Gastroesophageal sphincter (tissue), 4 donors: ENCODE data around the gene RNF8. TPM values are rescaled to one million over a fixed set of nuclear protein-coding genes. Genes with fewer than 3 reads are reported as not detected.

Experiments used
- ATAC-seq: fragments of 150-250 bp; one replicate; pipeline ENCODE4 v1.9.1; 2016; ENCODE audit warnings: mild to moderate bottlenecking, moderate library complexity
- H3K27ac ChIP-seq, 4 donors: fragments of 200-600 bp; sonication (generic) in 3 of 4; 1 replicate in 3 of 4; 2 replicates in 1 of 4; pipeline ENCODE4 v1.5.1; 2016 to 2019
- H3K27me3 ChIP-seq: fragments of 200-600 bp; sonication (generic); one replicate; pipeline ENCODE4 v1.5.1; 2019
- H3K36me3 ChIP-seq, 2 donors: fragments of 200-600 bp; sonication (generic); one replicate each; pipeline ENCODE4 v1.5.1; 2019; ENCODE audit warnings: control low read depth in 1 of 2
- H3K4me1 ChIP-seq, 3 donors: fragments of 200-600 bp; sonication (generic); 1 replicate in 2 of 3; 2 replicates in 1 of 3; pipeline ENCODE4 v1.5.1; 2016 to 2019; ENCODE audit warnings: control low read depth in 2 of 3
- H3K4me3 ChIP-seq, 2 donors: fragments of 200-600 bp; sonication (generic); one replicate each; pipeline ENCODE4 v1.5.1; 2019; ENCODE audit warnings: mild to moderate bottlenecking in 1 of 2, moderate library complexity in 1 of 2
- H3K9me3 ChIP-seq, 3 donors: fragments of 200-600 bp; sonication (generic); one replicate each; pipeline ENCODE4 v1.5.1; 2017 to 2019; ENCODE audit warnings: control low read depth in 2 of 3
- EP300 ChIP-seq: sonication (generic); formaldehyde crosslinking; IDR thresholded peaks from one replicate; pipeline ENCODE4 v1.6.1; 2017; ENCODE audit warnings: antibody characterized with exemption, mild to moderate bottlenecking
- POLR2A ChIP-seq, 2 donors: fragments of 450-650 bp; IDR thresholded peaks; one replicate each; pipeline ENCODE4 v1.6.1; 2017; ENCODE audit warnings: antibody characterized with exemption in 2 of 2, mild to moderate bottlenecking in 2 of 2, moderate library complexity in 1 of 2
- POLR2AphosphoS5 ChIP-seq: sonication (generic); formaldehyde crosslinking; IDR thresholded peaks from one replicate; pipeline ENCODE4 v1.6.1; 2017; ENCODE audit warnings: antibody characterized with exemption
- WGBS, 2 donors: methylation state at CpG; one replicate each; pipeline ENCODE4 v1.1.5; 2018; ENCODE audit warnings: low coverage in 1 of 2; 5-methylcytosine and 5-hydroxymethylcytosine counted together
- total RNA-seq, 4 donors: library from RNA; depleted of rRNA; stranded (reverse); fragments of >200 nt; gene quantifications; one replicate each; pipeline ENCODE4 v1.1.0, GENCODE V29; 2016
- TF ChIP-seq, protein P1 (sequence below), 4 experiments: fragments of 200-600 bp in 2 of 4; fragments of 450-650 bp in 2 of 4; sonication (generic) in 1 of 4; IDR thresholded peaks; one replicate each; pipeline ENCODE4 v1.5.1; 2017 to 2019; ENCODE audit warnings: antibody characterized with exemption in 4 of 4, mild to moderate bottlenecking in 2 of 4, moderate library complexity in 2 of 4

The RNF8 gene
- total RNA-seq, 4 donors from 2014 or later = 10.0 to 21.5 (median 16.0) TPM

DNA sequence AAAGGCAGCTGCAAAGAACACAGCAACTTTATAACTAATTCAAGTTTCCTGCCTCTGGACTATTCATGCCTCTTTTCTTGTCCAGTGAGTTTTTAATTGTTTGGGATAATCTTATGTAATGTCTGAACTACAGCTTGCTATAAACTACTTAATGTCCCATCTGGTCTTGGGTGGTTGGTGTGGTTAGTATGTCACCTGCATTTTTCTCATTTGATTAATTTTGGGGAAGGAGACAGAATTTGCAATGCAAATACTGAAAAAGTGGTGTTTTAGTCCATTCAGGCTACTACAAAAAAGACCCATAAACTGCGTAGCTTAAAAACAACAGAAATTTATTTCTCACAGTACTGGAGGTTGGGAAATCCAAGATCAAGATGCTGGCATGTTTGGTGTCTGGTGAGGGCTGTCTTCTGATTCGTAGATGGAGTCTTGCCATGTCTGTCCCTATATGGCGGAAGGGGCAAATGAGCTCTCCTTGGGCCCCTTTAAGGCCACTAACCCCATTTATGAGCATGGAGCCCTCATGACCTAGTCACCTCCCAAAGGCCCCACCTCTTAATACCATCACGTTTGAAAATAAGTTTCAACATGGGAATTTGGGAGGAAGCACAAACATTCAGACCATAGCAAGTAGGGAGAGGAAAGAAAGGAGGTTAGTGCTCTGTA, 22.4 kb downstream of the RNF8 start:
- Histone ChIP-seq H3K4me1 (no peaks in the 10 kb centered on the region), H3K9me3 (no peaks in the 10 kb centered on the region), H3K4me3 (no peak overlapping the region), H3K36me3 (peaks cover 0 to 93% of the 10 kb centered on the region in 2 donors), H3K27ac (no peak overlapping the region), H3K27me3 (no peaks in the 10 kb centered on the region)
- 72 to 81% methylated on average over 4 of the region's 4 CpGs for WGBS, 2 donors
- ATAC-seq = no peak
- TF ChIP-seq POLR2A (IDR thresholded peaks at IDR 0.05) (no peak), POLR2AphosphoS5 (no peak), EP300 (no peak)
- TF ChIP-seq, protein P1, sequence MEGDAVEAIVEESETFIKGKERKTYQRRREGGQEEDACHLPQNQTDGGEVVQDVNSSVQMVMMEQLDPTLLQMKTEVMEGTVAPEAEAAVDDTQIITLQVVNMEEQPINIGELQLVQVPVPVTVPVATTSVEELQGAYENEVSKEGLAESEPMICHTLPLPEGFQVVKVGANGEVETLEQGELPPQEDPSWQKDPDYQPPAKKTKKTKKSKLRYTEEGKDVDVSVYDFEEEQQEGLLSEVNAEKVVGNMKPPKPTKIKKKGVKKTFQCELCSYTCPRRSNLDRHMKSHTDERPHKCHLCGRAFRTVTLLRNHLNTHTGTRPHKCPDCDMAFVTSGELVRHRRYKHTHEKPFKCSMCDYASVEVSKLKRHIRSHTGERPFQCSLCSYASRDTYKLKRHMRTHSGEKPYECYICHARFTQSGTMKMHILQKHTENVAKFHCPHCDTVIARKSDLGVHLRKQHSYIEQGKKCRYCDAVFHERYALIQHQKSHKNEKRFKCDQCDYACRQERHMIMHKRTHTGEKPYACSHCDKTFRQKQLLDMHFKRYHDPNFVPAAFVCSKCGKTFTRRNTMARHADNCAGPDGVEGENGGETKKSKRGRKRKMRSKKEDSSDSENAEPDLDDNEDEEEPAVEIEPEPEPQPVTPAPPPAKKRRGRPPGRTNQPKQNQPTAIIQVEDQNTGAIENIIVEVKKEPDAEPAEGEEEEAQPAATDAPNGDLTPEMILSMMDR (IDR thresholded peaks at IDR 0.05) = no peak

DNA sequence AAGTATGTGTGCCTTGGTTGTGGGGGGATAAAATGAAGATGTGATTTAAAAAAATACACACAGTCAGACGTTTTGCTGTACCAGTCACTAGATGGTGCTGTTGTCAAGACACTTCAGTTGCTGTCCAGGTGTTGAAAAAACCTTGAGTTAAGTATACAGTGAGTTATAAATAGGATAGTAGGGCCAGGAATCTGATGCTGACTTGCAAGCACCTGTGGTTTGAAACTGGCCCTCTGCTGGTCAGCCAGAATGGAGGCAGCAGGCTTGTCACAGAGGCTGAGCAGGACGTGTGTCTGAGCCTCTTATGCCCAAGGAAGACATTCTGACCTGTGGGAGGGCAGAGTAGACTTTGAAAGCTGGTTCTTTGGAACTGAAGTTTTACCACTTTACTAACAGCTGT, 27.8 kb downstream of the RNF8 start:
- H3K9me3 ChIP-seq = no peaks in the 10 kb centered on the region
- no peak overlapping the region for H3K4me3 ChIP-seq
- H3K27me3 ChIP-seq = no peaks in the 10 kb centered on the region
- WGBS, 2 donors = 43 to 46% methylated on average over 2 of the region's 2 CpGs
- ATAC-seq = no peak
- TF ChIP-seq POLR2A (IDR thresholded peaks at IDR 0.05) = no peak
- TF ChIP-seq, protein P1 (IDR thresholded peaks at IDR 0.05) = peak in 3 of 4 experiments; percentile 26 to 53 (median 36)
- TF ChIP-seq EP300 = no peak
- TF ChIP-seq POLR2AphosphoS5 = no peak
- no peaks in the 10 kb centered on the region for H3K4me1 ChIP-seq
- peaks cover 0 to 97% of the 10 kb centered on the region in 2 donors for H3K36me3 ChIP-seq
- H3K27ac ChIP-seq = no peak overlapping the region

DNA sequence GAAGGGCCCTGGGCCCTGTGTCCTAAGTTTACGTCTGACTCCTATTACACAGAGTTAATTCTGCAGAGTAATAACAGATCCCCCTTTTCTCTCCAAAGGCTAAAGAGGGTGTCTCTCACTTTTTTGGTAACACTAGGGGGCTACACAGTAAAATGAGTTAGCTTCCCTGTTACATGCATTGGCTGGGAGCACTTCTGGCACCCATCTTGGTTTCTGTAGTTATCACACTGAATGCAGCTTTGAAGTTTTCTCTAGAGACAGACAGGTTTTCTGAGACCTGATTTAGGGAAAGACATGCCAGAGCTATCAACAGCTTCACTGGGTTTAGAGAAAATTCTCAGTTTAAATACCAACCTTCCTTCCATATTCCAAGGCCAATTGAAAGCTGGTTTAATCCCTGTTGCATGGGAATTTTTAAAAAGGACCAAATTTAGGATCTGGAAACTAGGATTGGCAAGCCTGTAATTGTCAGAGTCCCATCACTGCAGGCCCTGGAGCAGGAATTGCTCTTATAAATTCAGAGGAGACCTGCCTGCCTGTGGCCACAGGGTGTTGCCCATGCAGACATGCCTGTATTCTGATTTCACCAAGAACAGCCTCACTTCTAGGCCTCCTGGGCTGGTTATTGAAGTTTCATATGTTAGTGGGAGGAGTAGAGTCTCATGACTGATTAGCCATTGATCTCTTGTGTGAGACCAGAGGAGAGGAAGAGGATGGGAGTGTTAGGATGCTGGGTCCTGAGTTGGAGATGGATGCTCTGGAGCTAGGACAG, 29.4 kb downstream of the RNF8 start:
- Histone ChIP-seq H3K27me3 (no peaks in the 10 kb centered on the region), H3K4me3 (no peak overlapping the region), H3K4me1 (no peaks in the 10 kb centered on the region), H3K36me3 (peaks cover 0 to 96% of the 10 kb centered on the region in 2 donors), H3K9me3 (no peaks in the 10 kb centered on the region), H3K27ac (no peak overlapping the region)
- ATAC-seq = no peak
- TF ChIP-seq EP300 (no peak), POLR2A (IDR thresholded peaks at IDR 0.05) (no peak), POLR2AphosphoS5 (no peak)
- TF ChIP-seq, protein P1 (IDR thresholded peaks at IDR 0.05) = no peak
- 89% methylated on average over 1 of the region's 1 CpG; no CpG with 5 or more reads in 1 of the 2 donors for WGBS, 2 donors

DNA sequence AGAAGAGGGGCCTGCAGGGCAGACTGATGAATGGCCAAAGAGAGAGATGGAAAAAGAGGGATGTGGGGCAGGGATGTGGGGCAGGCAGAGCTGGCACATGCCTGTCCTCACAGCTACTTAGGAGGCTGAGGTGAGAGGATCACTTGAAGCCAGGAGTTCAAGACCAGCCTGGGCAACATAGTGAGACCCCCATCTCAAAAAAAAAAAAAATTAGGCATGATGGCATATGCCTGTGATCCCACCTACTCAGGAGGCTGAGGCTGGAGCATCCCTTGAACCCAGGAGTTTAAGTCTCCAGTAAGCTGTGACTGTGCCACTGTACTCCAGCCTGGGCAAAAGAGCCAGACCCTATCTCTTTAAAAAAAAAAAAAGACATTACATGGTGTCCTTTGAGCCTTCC, 34.8 kb downstream of the RNF8 start:
- no peaks in the 10 kb centered on the region for H3K27me3 ChIP-seq
- ATAC-seq = no peak
- H3K36me3 ChIP-seq = peaks cover 0 to 97% of the 10 kb centered on the region in 2 donors
- no peaks in the 10 kb centered on the region for H3K4me1 ChIP-seq
- H3K27ac ChIP-seq = no peak overlapping the region
- no peaks in the 10 kb centered on the region for H3K9me3 ChIP-seq
- TF ChIP-seq POLR2A (IDR thresholded peaks at IDR 0.05) (no peak), POLR2AphosphoS5 (no peak), EP300 (no peak)
- TF ChIP-seq, protein P1 (IDR thresholded peaks at IDR 0.05) = no peak
- H3K4me3 ChIP-seq = no peak overlapping the region

DNA sequence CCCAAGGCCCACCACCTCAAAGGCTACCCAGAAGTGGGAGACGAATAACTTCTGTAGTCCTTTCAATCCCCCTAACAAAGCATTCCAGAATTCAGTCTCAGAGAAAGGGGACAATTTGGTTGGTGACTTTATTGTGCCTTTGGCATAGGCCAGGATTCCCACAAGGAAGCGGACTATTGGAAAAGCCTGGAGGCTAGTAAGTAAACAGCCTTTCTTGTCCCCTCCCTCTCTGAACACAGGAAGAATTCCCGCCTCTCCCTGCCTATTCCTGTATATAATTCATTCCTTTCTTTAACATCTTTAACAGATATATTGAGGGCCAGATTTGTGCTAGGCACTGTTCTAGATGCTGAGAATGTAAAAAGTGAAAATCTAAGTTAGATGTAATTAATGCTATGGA, 36.1 kb downstream of the RNF8 start:
- Histone ChIP-seq H3K4me1 (no peaks in the 10 kb centered on the region), H3K36me3 (peaks cover 0 to 98% of the 10 kb centered on the region in 2 donors), H3K4me3 (no peak overlapping the region), H3K27ac (no peak overlapping the region), H3K27me3 (no peaks in the 10 kb centered on the region), H3K9me3 (no peaks in the 10 kb centered on the region)
- 93 to 100% methylated on average over 2 to 3 of the region's 3 CpGs for WGBS, 2 donors
- TF ChIP-seq, protein P1 (IDR thresholded peaks at IDR 0.05) = no peak
- TF ChIP-seq POLR2AphosphoS5 = no peak
- no peak for TF ChIP-seq POLR2A (IDR thresholded peaks at IDR 0.05)
- no peak for TF ChIP-seq EP300
- no peak for ATAC-seq
